GM23338 (cell line): ENCODE data around the gene SELENON. TPM values are rescaled to one million over a fixed set of nuclear protein-coding genes. Genes with fewer than 3 reads are reported as not detected.

Experiments used
- ATAC-seq: fragments of 200-7000 bp; cut with Tn5 transposase; 3 replicates; pipeline ENCODE4 v1.9.1; 2020
- DNase-seq: peaks from one replicate; pipeline ENCODE4 v3.0.0-alpha.2; 2015; ENCODE audit warnings: low spot score
- H2AFZ ChIP-seq: fragments of 200-600 bp; sonication (generic); 2 replicates; pipeline ENCODE4 v1.8.0; 2016; ENCODE audit warnings: antibody characterized with exemption, mild to moderate bottlenecking, moderate library complexity
- H3F3A ChIP-seq: fragments of 200-600 bp; sonication (generic); replicated peaks from 2 replicates; pipeline ENCODE4 v1.8.0; 2017; ENCODE audit warnings: antibody characterized with exemption, mixed run types, low read depth
- H3K27ac ChIP-seq: fragments of 200-600 bp; sonication (generic); 2 replicates; pipeline ENCODE4 v1.6.1; 2016; ENCODE audit warnings: low read depth
- H3K27me3 ChIP-seq: fragments of 200-600 bp; sonication (generic); 2 replicates; pipeline ENCODE4 v1.8.0; 2016; ENCODE audit warnings: mild to moderate bottlenecking, mixed run types, moderate library complexity; ENCODE audit not compliant: insufficient read depth
- H3K36me3 ChIP-seq: fragments of 200-600 bp; sonication (generic); 2 replicates; pipeline ENCODE4 v1.8.0; 2016; ENCODE audit warnings: mild to moderate bottlenecking; ENCODE audit not compliant: insufficient read depth
- H3K4me1 ChIP-seq: fragments of 200-600 bp; sonication (generic); 2 replicates; pipeline ENCODE4 v1.8.0; 2016; ENCODE audit warnings: mild to moderate bottlenecking, moderate library complexity; ENCODE audit not compliant: insufficient read depth
- H3K4me2 ChIP-seq: fragments of 200-600 bp; sonication (generic); 2 replicates; pipeline ENCODE4 v1.7.1; 2017; ENCODE audit warnings: mixed run types
- H3K4me3 ChIP-seq: fragments of 200-600 bp; sonication (generic); 2 replicates; pipeline ENCODE4 v1.6.1; 2016; ENCODE audit warnings: mixed run types
- H3K79me2 ChIP-seq: fragments of 200-600 bp; sonication (generic); replicated peaks from 2 replicates; pipeline ENCODE4 v1.8.0; 2017; ENCODE audit warnings: mild to moderate bottlenecking; ENCODE audit not compliant: insufficient read depth
- H3K9me2 ChIP-seq: fragments of 200-600 bp; sonication (generic); 2 replicates; pipeline ENCODE4 v1.8.0; 2017; ENCODE audit not compliant: insufficient read depth
- H4K20me1 ChIP-seq: fragments of 200-600 bp; sonication (generic); replicated peaks from 2 replicates; pipeline ENCODE4 v1.8.0; 2017; ENCODE audit warnings: mild to moderate bottlenecking; ENCODE audit not compliant: insufficient read depth
- H3K27ac Mint-ChIP-seq: 2 replicates; pipeline ENCODE4 v1.8.0; 2020; ENCODE audit warnings: inconsistent platforms, mild to moderate bottlenecking, moderate library complexity, mixed read lengths
- H3K27me3 Mint-ChIP-seq: 3 replicates; pipeline ENCODE4 v1.8.0; 2022; ENCODE audit warnings: low read depth, mild to moderate bottlenecking, moderate library complexity, mixed read lengths, inconsistent platforms; ENCODE audit not compliant: insufficient read depth, poor library complexity
- H3K36me3 Mint-ChIP-seq: 3 replicates; pipeline ENCODE4 v1.8.0; 2021; ENCODE audit warnings: low read depth, mild to moderate bottlenecking, inconsistent platforms, moderate library complexity, mixed read lengths
- H3K4me1 Mint-ChIP-seq: 3 replicates; pipeline ENCODE4 v1.8.0; 2020; ENCODE audit warnings: mild to moderate bottlenecking, inconsistent platforms, mixed read lengths
- H3K4me3 Mint-ChIP-seq: 3 replicates; pipeline ENCODE4 v1.8.0; 2021; ENCODE audit warnings: moderate library complexity, mild to moderate bottlenecking, inconsistent platforms, mixed read lengths
- H3K9me3 Mint-ChIP-seq: 3 replicates; pipeline ENCODE4 v1.8.0; 2020; ENCODE audit warnings: moderate library complexity, mild to moderate bottlenecking, inconsistent platforms, mixed read lengths
- CREB1 ChIP-seq: fragments of 250-450 bp; sonication (Bioruptor Pico); IDR thresholded peaks from 2 replicates; pipeline ENCODE4 v1.5.0; 2020; ENCODE audit warnings: low read depth, mild to moderate bottlenecking, moderate library complexity
- CTCF ChIP-seq, 2 experiments: fragments of 200-600 bp in 1 of 2; sonication (generic) in 1 of 2; conservative IDR thresholded peaks; 2 replicates each; pipeline versions ENCODE4 v1.5.1 to v1.6.1; 2016 to 2017; ENCODE audit warnings: antibody characterized with exemption in 2 of 2, low read depth in 2 of 2, mild to moderate bottlenecking in 2 of 2, moderate library complexity in 1 of 2
- ETS1 ChIP-seq: IDR thresholded peaks from 2 replicates; pipeline ENCODE4 v1.6.1; 2016; ENCODE audit warnings: antibody characterized with exemption
- EZH2 ChIP-seq: fragments of 200-600 bp; sonication (generic); IDR thresholded peaks from one replicate; pipeline ENCODE4 v1.8.0; 2017; ENCODE audit warnings: antibody characterized with exemption, mild to moderate bottlenecking, low read depth; ENCODE audit not compliant: unreplicated experiment
- EZH2phosphoT487 ChIP-seq: fragments of 200-600 bp; sonication (generic); IDR thresholded peaks from one replicate; pipeline ENCODE4 v1.8.1; 2018; ENCODE audit warnings: antibody characterized with exemption; ENCODE audit not compliant: unreplicated experiment
- JUNB ChIP-seq: IDR thresholded peaks from one replicate; pipeline ENCODE4 v1.6.1; 2016; ENCODE audit warnings: antibody characterized with exemption; ENCODE audit not compliant: unreplicated experiment
- NANOG ChIP-seq: IDR thresholded peaks from 2 replicates; pipeline ENCODE4 v1.6.1; 2016; ENCODE audit warnings: antibody characterized with exemption, borderline replicate concordance
- POLR2AphosphoS5 ChIP-seq: IDR thresholded peaks from 2 replicates; pipeline ENCODE4 v1.6.1; 2016; ENCODE audit warnings: antibody characterized with exemption, low read depth
- REST ChIP-seq: IDR thresholded peaks from one replicate; pipeline ENCODE4 v1.6.1; 2018; ENCODE audit warnings: antibody characterized with exemption; ENCODE audit not compliant: unreplicated experiment
- STAT1 ChIP-seq: IDR thresholded peaks from one replicate; pipeline ENCODE4 v1.6.1; 2016; ENCODE audit warnings: antibody characterized with exemption; ENCODE audit not compliant: unreplicated experiment
- ZNF114 ChIP-seq: fragments of 250-450 bp; sonication (Bioruptor Pico); IDR thresholded peaks from 2 replicates; pipeline ENCODE4 v1.5.0; 2020; ENCODE audit warnings: mild to moderate bottlenecking, moderate library complexity
- ZNF331 ChIP-seq: fragments of 250-450 bp; sonication (Bioruptor Pico); IDR thresholded peaks from 2 replicates; pipeline ENCODE4 v1.5.0; 2020; ENCODE audit warnings: low read depth, mild to moderate bottlenecking, moderate library complexity
- ZNF462 ChIP-seq: fragments of 250-450 bp; sonication (Bioruptor Pico); IDR thresholded peaks from 2 replicates; pipeline ENCODE4 v1.5.0; 2020; ENCODE audit warnings: mild to moderate bottlenecking, moderate library complexity
- polyA plus RNA-seq: library from polyadenylated mRNA; unstranded; fragments of >200 nt; fragmentation: Nextera tagmentation; extraction: Ambion mirVana; gene quantifications from 2 replicates; pipeline ENCODE4 v1.2.1, GENCODE V29; 2016
- total RNA-seq: library from RNA; depleted of rRNA; stranded (reverse); fragments of >200 nt; shearing (Covaris generic); gene quantifications from 2 replicates; pipeline ENCODE4 v1.2.3, GENCODE V29; 2014

The SELENON gene
- total and polyA plus RNA-seq, 2 experiments from 2014 or later: 17.9 to 93.2 TPM

- H3K27me3 Mint-ChIP-seq: peaks cover 5% of the 10 kb centered on the region
- H3K27ac ChIP-seq: no peak overlapping the region
- DNase-seq (no peak), ATAC-seq (no peak)
- H3K27ac Mint-ChIP-seq: no peak overlapping the region
- H3K36me3 ChIP-seq: no peaks in the 10 kb centered on the region
- peak overlapping the region; percentile 23; the same call in 1 of the 3 replicates for H3K4me3 Mint-ChIP-seq
- peaks cover 3% of the 10 kb centered on the region; the same call in 1 of the 2 replicates for H4K20me1 ChIP-seq
- peaks cover 27% of the 10 kb centered on the region for H3K4me1 Mint-ChIP-seq
- no peak overlapping the region for H2AFZ ChIP-seq
- H3K4me1 ChIP-seq: peaks cover 8% of the 10 kb centered on the region
- H3F3A ChIP-seq: peaks cover 4% of the 10 kb centered on the region; the same call in 1 of the 2 replicates
- H3K4me2 ChIP-seq: no peak overlapping the region
- no peak overlapping the region for H3K4me3 ChIP-seq
- H3K9me3 Mint-ChIP-seq: no peaks in the 10 kb centered on the region
- H3K79me2 ChIP-seq: peaks cover 7% of the 10 kb centered on the region; the same call in 1 of the 2 replicates
- no peaks in the 10 kb centered on the region for H3K9me2 ChIP-seq
- H3K36me3 Mint-ChIP-seq: peaks cover 20% of the 10 kb centered on the region
- no peak for TF ChIP-seq EZH2phosphoT487
- no peak for TF ChIP-seq ZNF114
- no peak for TF ChIP-seq ETS1
- TF ChIP-seq NANOG: no peak
- no peak for TF ChIP-seq ZNF462 (CRISPR knock-in tag)
- no peak for TF ChIP-seq STAT1
- no peak for TF ChIP-seq ZNF331 (CRISPR knock-in tag)
- no peak for TF ChIP-seq REST
- TF ChIP-seq CTCF (conservative IDR thresholded peaks at IDR 0.05; ENCODE audit: low read depth in 2 of 2): no peak
- no peak for TF ChIP-seq POLR2AphosphoS5
- no peak for TF ChIP-seq CREB1 (CRISPR knock-in tag)
- no peak for TF ChIP-seq JUNB
- no peak for TF ChIP-seq EZH2
- no peaks in the 10 kb centered on the region for H3K27me3 ChIP-seq
These were observed 2.9 kb downstream of the SELENON start for GRCh38 chr1:25802915-25803314.
